Cardiac fibroblast (primary cell): ENCODE measurements around the gene FRMD4A.

Experiments used
- DNase-seq, 2 donors: peaks; one replicate each; pipeline versions ENCODE4 v3.0.0 to v3.0.0-alpha.2; 2010; ENCODE audit warnings: low read depth in 2 of 2
- H3K4me3 ChIP-seq, 2 donors: replicated peaks in 1 of 2; 1 replicate in 1 of 2; 2 replicates in 1 of 2; pipeline ENCODE4 v1.5.1; 2011; ENCODE audit warnings: low read depth in 2 of 2, low read length in 2 of 2, mild to moderate bottlenecking in 2 of 2, moderate library complexity in 1 of 2
- TF ChIP-seq, protein P1 (sequence below): IDR thresholded peaks from one replicate; pipeline ENCODE4 v1.5.1; 2011; ENCODE audit warnings: low read depth, mild to moderate bottlenecking, low read length, inconsistent platforms

Gene FRMD4A

DNA sequence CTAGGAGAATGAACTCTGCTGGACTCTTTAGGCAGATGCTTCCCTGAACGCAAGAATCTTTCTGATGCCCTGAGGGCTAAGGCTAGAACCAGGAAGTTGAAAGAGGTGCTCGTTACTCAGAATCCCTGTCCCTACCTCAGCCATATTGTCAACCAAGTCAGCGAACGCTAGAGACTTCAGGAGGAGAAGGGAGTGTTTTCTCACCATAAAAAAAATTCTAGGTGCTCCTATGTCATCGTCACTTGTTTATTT is 384.6 kb downstream of the FRMD4A start:
- DNase-seq, result no peak
- no peak overlapping the region for H3K4me3 ChIP-seq
- TF ChIP-seq, protein P1, sequence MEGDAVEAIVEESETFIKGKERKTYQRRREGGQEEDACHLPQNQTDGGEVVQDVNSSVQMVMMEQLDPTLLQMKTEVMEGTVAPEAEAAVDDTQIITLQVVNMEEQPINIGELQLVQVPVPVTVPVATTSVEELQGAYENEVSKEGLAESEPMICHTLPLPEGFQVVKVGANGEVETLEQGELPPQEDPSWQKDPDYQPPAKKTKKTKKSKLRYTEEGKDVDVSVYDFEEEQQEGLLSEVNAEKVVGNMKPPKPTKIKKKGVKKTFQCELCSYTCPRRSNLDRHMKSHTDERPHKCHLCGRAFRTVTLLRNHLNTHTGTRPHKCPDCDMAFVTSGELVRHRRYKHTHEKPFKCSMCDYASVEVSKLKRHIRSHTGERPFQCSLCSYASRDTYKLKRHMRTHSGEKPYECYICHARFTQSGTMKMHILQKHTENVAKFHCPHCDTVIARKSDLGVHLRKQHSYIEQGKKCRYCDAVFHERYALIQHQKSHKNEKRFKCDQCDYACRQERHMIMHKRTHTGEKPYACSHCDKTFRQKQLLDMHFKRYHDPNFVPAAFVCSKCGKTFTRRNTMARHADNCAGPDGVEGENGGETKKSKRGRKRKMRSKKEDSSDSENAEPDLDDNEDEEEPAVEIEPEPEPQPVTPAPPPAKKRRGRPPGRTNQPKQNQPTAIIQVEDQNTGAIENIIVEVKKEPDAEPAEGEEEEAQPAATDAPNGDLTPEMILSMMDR, result no peak

DNA sequence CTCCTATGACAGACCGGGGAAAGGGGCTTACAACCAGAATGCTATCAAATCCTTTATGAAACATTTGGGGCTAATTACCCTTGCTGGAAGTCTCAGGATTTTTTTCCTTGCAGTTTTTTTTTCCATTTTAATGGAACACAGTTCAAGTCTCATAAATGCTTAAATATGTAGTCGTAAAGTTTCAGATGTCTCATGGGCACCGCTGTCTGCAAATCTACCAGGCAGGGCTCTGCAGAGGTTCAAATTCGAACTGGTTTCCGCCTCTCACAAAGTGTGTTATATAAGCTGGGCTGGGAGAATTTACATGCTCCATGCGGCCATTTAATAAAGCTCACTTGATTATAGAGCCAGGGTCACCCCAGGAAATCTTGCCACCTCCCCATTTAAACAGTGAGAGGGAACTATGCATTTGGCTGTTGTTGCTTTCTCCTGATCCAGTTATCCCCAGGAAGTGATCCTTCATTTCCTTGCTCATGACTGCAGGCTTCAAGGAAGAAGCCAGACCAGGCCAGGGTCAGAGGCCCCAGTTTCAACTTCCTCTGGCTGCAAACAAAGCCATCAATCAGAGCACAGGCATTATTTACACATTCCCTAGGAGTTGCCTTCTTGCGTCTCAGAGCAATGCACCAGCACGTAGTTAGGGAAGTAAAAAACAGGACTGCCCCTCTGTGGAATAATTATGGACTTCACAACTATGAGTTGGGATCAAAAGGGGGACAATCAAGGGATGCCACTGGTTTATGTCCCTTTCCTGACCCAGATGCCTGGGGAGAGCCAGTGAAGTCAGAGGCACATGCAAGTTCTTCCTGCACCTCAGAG is 385.1 kb downstream of the FRMD4A start:
- DNase-seq, result peak in 1 of 2 donors; percentile 58
- H3K4me3 ChIP-seq, result no peak overlapping the region
- TF ChIP-seq, protein P1, result no peak

DNA sequence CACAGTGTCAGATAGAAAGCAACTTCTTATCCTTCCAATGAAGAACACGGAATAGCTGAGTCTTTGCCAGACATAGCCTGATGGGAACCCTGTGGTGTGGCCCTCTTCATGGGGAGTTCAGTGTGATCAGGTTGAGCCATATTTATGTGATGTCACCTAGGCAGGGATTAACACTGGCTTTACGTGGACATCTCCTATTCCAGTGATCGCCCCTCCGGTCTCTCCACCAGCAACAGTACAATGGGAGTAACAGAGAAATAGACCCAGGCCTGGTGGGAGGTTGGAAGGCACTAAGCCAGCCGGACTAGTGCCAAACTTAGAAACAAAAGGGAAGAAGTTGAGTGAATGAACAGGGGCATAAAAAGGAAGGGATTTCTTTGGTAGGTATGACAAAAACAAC is 385.9 kb downstream of the FRMD4A start:
- no peak overlapping the region for H3K4me3 ChIP-seq
- TF ChIP-seq, protein P1, result no peak
- DNase-seq, result no peak

DNA sequence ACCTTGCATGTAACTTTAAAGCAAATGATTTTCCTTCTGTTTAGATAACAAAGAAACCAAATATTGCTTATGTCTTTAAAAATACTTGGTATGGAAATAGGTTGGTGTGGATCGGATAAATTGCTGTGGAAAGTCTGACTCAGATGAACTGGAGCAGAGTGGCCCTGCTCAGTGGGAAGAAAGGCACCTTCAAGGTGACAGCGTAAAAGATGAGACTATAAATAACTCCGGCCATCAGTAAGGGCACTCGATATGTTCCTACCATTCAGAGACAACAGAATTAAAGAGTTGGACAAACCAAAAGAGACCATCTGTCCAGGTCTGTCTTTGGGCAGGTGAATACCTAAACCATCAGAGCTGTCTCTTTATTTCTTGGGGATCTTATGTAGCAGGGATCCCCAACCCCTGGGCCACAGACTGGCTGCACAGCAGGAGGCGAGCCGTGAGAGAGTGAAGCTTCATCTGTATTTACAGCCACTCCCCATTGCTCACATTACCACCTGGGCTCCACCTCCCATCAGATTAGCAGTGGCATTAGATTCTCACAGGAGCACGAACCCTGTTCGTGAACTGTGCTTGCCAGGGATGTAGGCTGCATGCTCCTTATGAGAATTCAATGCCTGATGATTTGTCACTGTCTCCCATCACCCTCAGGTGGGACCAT is 386.9 kb downstream of the FRMD4A start:
- no peak for DNase-seq
- no peak overlapping the region for H3K4me3 ChIP-seq
- TF ChIP-seq, protein P1, result no peak

DNA sequence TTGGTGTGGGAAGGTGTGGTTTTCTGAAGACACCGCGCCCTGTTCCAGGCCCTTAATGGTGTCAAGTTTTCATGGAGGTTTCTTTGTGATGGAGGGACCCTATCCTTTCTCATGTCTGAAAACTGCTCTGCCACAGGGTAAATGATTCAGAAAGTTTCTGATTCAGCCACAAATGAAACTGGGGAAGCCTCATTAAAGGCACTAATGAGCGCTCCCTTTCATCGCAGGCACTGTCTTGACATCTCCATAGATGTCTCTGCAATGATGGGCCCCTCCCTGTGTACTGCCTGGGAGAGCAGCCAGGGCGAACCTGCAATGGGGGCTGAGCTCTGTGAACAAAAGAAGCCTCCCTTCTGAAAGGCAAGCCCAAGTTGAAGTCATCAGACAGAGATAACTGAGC is 388.7 kb downstream of the FRMD4A start:
- DNase-seq, result no peak
- TF ChIP-seq, protein P1, result no peak
- no peak overlapping the region for H3K4me3 ChIP-seq

DNA sequence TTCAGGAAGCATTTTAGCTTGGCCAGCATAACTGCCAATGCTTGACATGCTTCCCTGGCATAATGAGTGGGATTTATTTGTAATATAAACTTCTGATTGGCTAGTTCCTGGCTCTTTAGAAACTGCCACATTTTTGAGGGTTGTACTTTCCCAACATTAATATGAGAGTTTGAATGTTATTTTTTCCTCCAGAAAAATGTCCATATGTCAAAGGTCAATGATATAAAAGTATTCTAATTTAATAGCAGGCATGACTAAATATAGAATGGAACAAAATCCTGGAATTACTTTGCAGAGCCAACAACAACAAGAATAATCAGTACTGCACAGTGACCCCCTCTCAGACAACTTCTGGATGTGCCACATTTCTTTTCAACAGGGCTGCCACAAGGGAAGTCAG is 391.3 kb downstream of the FRMD4A start:
- no peak overlapping the region for H3K4me3 ChIP-seq
- DNase-seq, result peak; percentile 45 to 68
- TF ChIP-seq, protein P1, result no peak
